GM19025 (cell line): Measurements from ENCODE around the gene CTU2.
A peak's percentile ranks its signal among the peaks of the same experiment; 100 is the strongest.

ENCODE experiments used
- ATAC-seq: cut with Tn5 transposase; IDR thresholded peaks from one replicate; pipeline ENCODE4 v1.9.1; 2021; ENCODE audit warnings: mild to moderate bottlenecking, low read depth, moderate library complexity; ENCODE audit not compliant: unreplicated experiment

Gene CTU2

DNA sequence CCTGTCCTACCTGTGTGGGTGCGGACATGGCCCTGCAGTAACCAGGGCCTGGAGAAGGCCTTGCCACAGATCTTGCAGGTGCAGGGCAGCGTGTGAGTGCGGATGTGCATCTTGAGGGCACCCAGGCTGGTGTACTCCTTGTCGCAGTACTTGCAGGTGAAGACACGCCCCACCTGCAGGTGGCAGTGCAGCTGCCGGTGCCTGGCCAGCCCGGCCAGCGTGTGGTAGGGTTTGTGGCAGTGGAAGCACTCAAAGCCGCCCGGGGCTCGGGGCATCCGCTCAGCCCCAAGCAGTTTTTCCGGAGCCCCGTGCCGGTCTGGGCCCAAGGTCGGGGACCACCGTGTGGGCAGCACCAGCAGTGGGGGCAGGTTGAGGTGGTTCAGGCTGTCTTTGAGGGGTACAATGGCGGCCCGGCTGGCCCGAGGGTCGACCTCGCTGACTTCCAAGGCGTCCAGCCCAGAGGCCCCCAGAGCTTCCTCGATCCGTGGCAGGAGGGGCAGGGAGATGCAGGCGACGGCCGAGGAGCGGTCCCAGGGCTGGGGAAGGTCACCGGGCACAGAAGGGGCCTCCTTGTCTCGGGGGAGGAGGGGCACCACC, 25.1 kb upstream of the CTU2 start:
- peak; percentile 3 for ATAC-seq

DNA sequence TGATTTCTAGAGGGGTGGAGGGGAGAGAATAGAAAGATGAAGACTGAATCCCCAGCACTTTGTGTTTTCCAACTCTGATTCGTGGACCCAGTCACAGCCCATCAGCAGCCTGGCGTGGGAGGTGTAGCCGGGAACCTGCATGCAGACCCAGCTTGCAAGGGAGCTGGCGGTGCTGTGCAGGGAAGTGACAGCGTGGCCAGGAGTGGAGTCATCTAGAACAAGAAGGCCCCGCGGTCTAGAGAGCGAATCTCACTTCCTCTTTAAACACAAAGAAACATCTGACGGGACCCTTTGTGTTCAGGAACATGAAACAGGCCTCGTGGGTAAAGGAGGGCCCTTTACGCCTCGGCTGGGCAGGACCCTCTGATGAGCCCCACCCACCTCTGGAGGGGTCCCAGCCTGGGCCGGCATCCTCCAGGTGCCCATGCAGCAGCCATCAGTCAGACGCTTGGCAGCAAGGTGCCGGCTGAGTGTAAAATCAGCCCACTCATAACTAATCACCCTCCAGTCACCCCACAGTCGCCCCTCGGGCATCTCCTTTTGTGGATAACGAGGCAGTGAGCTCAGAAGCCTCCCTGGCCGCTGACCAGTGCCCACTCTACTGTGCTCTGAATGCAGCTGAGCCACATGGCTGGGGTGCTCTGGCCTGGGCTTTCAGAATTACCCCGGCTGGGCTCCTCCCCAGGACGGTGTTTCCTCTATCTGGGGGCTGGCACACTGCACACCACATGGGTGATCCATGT, 24.4 kb upstream of the CTU2 start:
- peak; percentile 52 for ATAC-seq

DNA sequence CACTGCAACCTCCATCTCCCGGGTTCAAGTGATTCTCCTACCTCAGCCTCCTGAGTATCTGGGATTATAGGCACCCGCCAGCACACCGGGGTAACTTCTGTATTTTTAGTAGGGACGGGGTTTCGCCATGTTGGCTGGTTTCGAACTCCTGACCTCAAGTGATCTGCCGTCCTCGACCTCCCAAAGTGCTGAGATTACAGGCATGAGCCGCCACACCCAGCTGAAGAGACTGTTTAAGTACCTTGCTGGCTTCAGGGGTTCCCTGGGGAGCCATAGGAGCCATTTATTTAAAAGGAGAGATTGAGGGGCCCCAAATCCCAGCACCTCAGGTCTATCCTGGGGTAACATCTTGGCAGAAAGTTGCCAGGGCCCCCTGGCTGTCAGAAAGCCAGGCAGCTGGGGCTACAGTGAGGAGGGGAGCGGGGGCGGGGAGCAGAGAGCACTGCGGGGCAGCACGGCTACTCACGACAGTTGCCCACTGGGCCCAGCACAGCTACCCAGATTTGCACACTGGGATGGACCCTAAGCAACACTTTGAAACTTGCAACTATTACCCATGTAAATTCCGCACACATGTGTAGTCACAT, 21.6 kb upstream of the CTU2 start:
- ATAC-seq = no peak

DNA sequence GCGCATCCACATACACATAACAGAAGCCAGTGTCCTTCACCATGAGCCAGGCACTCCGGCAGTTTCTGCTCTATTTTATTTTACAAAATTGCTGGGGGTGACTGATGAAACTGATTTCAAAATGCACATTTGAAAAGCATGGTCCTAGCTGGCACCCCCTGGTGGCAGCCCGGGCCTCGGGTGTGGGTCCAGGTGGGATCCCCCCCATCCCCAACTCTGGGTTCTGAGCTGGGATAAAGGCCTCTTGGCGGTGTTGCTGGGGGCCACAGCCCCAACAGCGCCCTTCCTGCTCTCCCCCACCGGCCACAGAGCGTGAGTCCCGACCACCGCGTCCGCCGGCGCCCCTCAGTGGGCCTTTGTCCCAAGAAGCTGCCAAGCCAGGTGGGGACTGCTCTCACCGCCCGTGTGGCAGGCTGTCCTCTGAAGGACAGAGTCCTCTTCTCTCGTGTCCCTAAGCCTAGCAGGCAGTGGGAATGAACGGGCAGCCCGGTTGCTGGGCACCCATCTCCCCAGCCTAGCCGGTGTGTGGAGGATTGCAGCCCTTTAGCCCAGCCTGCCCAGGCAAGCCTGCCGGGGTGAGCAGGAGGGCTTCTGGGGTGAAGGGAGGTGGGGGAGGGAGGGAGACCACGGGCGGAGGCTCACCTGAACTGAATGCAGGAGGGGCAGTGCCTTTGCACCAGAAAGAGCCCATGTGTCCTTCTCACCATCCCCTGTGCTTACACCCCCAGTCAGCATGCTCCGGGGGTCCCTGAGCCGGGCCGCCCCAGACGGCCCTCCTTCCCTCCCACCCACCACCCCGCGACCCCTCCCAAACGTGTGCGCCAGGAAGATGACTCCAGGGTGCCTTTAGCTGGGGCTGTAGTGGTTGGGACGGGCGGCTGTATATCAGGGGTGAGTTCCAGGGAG, 20.9 kb upstream of the CTU2 start:
- no peak for ATAC-seq

DNA sequence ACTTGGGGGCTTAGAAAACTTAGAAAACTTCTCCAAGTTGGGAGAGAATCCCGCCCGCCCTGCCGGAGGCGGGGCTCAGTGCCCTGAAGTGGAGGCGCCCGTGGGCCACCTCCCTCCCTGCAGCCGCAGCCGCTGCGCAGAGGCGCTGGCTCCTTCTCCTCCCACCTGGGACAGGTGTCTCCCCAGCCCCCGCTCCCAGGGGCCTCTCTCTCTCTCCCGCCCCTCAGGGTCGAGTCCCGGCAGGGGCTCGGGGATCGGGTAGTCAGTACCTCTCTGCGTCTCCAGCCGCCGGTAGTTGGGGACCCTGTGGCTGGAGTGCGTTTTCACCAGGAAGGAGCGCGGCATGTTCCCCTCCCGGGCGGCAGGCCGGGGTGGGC, 20.3 kb upstream of the CTU2 start:
- ATAC-seq = peak; percentile 17

DNA sequence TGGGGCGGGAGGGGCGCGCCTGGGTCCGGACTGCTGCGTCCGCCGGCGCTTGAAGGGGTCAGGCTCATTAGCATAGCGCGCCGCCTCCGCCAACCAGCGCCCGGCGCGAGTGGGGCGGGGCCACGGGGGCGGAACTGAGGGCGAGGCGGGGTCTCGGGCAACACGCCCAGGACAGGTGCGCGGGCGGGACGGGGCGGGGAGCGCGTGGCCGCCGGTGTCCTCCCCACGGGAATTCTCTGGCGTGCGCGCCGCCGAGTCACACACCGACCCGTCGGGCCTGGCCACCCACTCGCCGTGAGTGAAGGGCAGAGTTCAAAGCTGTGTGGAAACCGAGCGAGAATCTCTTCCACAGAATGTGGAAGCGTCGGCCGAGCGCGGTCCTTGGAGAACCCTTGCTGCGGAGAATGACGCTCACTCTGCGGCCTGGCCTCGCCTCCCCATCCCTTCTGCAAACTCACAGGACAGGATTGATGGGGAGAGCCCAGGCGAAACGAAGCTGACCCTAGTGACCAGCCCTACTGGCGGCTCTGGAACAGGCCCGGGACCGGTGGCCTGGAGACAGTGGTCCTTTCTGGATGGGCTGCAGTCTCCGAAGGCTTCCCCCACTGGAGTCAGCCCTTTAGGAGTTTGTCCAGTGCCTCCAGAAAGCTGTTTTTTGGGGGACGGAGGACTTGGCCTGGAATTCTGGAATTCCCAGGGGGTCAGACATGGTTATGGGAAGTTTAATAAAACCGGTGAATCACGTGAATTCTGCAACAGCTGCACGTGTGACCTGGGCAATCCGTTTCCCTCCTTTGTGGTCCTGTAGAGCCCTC, 19.7 kb upstream of the CTU2 start, which contains the start of gene SNAI3:
Gene SNAI3, minus strand, starts transcription at position 69 of the 815 bp plus-strand sequence. CDS start 101 bp downstream, outside the sequence.
- ATAC-seq = peak; percentile 77

DNA sequence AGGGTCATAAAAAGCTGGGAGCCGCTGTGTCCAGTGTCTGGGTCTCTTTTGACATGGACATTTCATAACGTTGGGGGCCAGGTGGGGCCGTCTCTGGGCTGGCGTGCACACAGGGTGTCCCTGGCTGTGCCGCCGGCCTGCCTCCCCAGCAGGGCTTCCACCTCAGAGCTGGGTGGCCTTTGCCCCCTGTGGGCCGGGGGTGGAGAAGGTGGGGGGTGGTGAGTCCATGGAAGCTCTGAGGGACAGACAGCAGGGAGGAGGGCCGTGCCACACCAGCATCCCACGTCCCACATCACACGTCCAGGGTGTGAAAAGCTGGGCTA, 19.1 kb upstream of the CTU2 start:
- ATAC-seq = no peak

DNA sequence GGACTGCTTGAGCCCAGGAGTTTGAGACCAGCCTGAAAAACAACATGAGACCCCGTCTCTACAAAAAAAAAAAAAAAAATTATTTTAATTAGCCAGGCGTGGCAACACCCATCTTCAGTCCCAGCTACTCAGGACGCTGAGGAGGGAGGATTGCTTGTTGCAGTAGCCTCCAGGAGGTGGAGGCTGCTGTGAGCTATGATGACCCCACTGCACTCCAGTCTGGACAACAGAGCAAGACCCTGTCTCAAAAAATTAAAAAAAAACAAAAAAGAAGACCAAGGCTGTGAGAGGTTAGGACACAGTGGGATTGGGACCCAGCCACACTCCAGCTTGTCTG, 18.7 kb upstream of the CTU2 start:
- ATAC-seq = no peak

DNA sequence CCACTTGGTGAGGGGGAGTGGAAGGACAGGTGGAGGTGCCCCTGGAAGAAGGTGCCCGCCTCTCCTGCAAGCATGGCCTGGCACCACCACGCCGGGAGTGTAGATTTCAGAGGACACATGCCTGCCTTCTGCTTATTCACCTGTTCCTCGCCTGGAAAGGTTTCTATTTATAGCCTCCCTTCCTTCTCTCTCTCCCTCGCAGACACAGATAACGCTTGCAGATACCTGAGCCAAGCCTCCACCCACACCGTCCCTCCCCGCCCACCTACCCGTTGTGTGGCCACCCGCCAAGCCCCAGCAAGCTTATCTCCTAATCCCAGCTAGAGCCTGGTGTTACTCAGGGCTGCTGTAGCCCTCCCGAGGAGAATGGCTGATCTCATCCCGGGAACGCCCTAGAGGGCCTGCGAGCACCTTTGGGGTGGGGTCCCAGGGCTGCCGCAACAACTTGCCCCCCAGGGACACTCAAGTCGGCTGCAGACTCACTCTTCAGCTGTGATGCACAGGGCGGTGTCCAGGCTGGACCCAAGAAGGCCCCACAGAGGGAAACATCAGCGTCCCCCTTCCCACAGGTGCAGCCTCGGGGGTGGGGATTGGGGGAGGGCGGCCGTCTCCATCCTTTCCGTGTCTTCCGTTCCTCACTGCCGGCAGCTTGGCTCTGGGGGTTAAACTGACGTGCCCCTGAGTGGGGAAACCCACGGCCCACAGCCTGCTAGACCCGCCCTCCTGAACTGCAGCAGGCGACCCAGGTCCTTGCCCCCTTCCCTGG, 18.1 kb upstream of the CTU2 start:
- no peak for ATAC-seq

DNA sequence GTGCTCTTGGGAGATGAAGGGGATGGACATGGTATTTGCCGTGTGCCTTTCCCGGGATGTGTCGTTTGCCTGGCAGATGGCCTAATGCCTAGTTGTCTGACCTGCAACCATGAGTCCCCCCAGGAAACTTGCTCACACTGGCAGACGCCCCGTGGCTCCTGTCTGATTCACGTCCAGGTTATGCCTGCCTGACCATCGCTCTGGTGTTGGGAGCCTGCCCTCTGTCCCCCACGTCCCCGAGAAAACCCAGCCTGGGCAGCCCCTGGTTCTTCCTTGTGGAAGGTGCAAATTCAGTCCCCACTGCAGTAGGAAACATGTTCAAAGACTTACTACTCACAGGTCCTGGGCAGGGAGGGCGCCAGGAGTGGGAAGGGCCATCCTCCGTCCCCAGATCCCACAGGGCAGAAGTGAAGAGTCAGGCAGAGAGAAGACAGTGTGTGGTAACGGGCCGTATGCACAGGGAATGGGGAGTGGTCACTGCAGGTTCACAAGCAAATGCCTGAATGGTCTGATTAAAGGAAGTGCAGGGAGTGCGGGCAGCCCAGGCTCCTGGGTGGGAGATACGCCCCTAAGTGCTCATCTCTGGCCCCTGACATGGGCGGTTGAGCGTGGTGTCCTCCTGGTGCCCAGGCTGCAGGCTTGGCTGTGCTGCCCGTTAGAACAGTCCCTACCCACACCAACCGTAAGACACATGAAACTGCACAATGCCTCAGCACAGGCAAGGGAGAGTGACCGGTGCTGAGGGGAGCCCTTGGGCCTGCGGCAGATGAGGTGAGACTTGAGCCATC, 15.8 kb upstream of the CTU2 start:
- ATAC-seq = no peak

DNA sequence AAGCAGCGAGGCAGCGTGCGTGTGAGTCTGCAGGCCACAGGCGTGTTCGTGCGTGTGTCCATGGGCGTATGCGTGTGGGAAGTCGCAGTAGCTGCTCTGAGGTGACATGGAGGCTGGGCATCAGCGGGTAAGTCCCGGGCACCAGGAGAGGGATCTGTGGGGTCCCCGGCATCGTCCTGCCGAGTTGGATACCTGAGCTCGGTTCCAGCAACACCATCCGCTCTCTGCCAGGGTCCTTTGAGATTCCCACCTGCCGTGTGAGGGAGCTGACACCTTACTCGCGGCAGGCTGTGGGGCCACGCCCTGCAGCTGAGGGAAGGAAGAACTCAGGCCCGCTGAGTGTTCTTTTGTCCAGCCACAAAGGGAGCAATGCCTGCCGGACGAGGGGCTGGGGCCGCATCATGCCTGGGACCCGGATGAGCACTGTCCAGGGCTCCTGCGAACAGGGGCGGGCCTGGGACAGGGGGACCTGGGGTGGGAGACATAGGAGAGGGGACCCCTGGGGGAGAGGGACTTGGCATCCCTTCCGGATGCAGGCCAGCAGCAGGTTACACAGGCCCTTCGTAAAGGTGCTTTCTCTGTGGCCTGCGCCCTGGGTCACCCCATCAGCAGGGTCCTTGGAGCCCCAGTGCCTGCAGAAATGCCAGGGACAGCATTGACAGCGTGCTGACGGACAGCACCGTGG, 15.0 kb upstream of the CTU2 start:
- ATAC-seq = no peak

DNA sequence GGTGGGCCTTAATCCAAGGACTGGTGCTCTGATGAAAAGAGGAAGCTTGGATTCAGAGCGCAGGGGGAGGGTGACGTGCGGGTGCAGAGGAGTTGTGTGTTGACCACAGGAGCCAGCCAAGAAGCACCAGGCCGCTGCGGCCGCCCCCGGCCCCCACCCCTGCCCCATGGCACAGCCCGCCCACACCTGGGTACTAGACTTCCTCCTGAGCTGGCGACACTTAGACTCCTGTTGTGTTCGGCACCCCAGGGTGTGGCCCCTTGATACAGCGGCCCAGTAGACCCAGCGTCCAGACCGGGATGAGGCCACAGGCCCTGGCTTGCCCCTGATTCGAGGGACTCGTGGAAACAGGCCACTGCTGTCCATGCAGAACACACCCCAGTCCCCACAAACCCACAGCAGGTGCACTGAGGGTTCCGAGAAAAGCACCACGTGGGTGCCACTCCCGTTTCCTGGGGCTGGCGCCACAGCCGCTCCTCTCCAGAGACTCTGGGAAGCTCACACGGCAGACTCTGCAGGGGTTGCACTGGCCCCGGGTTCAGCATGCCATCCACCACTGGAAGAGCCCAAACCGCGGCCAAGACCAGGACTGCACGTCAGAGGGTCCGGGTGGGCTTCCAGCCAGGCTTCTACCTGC, 14.3 kb upstream of the CTU2 start:
- ATAC-seq = no peak

DNA sequence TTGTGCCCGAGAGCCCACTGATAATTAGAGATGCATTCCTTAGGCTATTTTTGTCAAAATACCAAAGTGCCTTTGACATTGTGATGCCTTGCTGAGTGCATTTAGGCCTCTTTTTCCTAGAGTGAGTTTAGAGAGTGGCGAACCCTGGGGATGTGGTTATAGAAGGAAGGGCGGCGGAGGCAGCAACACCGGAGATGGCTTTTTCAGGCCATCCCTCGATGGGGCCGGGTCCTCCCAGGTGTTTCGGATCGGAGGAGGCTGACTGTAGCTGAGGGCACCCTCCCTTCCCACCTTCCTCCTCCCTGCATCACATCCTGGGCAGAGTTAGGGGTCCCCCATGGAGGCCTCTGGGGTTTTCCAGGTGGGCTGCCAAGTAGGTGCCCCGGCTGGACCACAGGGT, 13.4 kb upstream of the CTU2 start:
- no peak for ATAC-seq

DNA sequence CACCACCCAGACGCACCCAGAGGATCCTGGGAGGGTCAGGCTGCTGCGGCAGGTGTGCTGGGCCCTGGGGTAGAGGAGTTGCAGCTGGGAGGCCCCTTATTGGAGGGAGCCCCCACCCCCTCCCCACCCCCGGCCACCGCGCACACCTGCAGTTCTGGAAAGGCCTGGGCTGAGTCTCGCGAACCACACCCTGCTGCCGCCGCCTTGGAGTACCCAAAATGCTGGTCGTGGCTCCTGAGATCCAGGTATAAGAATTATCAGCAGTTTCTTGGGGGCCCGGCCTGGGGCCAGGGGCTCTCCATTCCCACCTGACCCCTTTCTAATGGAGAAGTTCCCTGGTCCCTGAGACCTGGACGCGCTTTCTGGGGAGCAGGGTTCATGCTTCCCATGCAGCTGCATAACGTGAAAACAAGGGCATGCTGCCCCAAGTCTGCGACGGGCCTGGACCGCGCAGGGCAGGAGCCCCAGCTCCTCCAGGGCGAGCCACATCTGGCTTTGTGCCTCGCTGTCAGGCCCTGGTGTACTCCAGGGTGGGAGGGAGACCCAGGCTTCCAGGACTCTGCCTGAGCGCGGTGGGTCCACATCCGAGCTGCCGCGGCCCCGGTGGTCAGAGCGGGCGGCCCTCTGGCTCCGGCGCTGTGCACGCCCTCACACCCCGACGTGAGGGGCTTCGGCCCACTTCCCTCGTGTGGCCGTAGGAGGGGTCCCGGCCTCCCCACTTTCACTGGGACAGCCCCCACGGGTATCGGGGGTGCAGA, 12.7 kb upstream of the CTU2 start:
- no peak for ATAC-seq

DNA sequence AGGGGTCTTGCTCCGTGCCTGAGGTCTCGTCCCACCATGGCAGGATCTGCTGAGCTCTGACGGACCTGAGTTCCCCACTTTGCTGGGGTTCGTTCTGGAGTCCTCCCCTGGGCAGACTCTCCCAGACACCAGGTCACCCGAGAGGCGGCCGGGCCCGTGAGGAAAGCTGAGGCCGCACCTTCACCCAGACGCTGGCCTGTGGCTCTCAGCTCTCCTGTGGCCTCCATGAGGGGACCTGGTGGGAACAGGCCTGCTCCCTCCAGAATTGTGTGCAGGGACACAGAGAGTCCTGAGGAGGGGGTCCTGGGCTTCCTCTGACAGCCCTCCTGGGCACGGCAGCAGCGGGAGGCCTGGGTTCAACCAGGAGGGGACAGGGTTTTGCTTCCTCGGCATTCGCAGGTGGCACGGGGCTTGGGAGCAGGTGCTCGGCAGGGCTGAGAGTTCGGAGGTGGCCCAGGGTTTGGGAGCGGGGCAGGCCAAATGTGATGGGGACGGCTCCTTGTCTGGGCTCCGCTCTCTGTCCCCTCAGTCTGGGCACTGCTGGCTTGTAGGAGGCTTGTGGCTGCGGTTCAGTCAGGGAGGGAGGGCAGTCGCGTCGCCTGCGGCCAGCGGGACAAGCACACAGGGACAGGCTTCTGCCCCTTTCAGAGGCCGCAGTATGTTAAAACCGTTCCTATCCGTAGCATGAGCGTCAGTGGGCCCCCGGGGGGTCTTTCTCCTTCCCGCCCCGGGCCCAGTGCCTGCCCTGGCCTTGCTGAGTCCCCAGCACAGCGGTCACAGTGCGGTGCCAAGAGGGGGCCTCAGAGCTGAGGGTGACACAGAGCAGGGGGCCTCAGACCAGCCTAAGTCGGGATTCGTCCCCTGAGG, 11.8 kb upstream of the CTU2 start:
- ATAC-seq = no peak

DNA sequence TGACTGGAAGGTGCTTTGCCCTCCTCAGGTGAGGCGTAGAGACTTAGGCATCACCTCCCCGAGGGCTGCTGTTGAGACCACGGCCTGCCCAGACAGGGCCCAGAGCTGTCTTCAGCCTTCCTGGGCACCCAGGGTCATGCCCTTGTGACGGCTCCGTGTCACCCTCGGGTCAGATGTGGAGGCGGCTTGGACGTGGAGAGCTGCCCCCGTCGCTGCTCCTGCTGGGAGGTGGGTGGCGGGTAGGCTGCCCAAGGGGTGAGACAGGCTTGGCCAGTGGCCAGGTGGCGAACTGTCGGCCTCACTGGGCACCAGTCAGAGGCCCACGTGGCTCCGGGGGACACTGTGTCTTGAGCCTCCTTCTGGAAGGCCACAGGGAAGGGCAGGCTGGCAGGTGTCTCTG, 11.1 kb upstream of the CTU2 start:
- ATAC-seq = no peak
